Adipose tissue (tissue), 3 donors: ENCODE measurements around the gene ELMO1. TPM values are rescaled to one million over a fixed set of nuclear protein-coding genes. Genes with fewer than 3 reads are reported as not detected.

ENCODE experiments used
- H3K27ac ChIP-seq: one replicate; pipeline ENCODE4 v1.5.1; 2013; ENCODE audit warnings: low read depth, low read length
- WGBS, 3 donors: extraction: QIAGEN DNeasy Blood & Tissue Kit; methylation state at CpG; one replicate each; pipeline ENCODE4 v1.1.7; 2013; 5-methylcytosine and 5-hydroxymethylcytosine counted together
- polyA plus RNA-seq, 3 donors: library from polyadenylated mRNA; stranded (reverse); fragments of 200-250 nt; gene quantifications; one replicate each; pipeline ENCODE4 v1.2.3, GENCODE V29; 2013
- donor health status: healthy with polysubstance abuse.
- donor health status: Bipolar disorder and iron deficiency.
- donor health status: healthy.

The ELMO1 gene
- polyA plus RNA-seq, 3 donors: 3.4 to 22.4 (median 13.9) TPM

DNA sequence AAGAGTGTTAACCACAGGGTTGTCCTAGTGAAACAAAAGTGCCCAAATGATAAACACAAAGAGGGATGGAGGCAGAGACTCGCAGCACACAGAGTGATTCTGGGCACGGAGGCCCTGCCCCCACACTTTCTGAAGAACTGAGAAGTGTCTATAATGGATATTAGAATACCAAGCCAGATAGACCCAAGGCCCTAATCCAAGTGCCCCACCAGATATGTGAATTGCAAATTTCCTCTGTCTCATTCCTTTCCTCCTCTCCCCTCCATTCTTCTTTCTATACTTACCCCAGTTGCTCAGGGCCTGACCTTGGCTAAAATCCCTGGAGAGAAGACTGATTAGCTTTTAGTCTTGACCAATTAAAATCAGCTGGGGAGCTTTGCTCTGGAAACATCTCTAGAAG, 617.6 kb downstream of the ELMO1 start:
- H3K27ac ChIP-seq: no peak overlapping the region
- 94 to 96% (median 95%) methylated on average over 2 of the region's 2 CpGs for WGBS, 3 donors

DNA sequence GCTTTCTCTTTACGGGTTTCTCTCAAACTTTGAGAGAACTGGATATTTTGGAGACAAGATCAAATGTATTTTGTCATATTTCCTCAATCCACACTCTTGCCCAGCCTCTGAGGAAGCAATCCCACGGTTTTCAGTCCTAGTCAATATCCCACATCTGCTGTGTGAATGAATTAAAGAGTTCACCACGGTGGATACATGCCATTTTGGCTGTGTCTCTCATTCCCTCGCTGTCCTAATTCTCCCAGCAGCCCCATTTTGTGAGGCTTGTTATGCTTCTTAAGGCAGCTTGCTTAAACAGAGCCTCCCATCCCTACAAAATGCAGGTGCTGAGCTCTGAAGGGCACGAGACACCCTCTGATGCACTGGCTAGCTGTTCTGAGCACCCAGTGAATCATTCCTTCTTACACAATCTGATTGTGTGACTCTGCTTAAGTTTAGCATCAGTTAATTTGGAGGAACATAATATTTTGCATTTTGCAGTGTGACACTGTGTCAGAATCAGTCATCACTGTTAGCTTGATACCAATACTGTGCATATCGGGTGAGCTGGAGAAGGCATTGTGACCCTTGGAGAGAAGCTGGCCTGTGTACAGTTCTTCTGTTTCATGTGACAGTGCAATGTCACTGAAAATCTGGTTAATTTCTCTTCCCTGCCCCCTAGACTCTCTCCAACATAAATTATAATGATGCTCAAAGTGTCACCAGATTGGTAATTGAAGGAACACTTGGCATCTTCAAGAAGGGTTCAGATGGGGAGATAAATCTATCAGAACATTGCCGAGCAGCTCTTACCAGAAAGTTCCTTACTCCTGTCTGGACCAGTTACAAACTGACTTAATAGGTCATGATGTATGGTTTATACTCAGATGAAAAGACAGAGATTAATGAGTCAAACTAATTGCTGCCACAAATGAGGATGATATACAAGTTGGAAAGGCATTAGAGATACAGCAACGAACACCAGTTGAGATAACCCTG, 620.6 kb downstream of the ELMO1 start:
- H3K27ac ChIP-seq: no peak overlapping the region
- 79 to 89% (median 83%) methylated on average over 8 of the region's 8 CpGs for WGBS, 3 donors

DNA sequence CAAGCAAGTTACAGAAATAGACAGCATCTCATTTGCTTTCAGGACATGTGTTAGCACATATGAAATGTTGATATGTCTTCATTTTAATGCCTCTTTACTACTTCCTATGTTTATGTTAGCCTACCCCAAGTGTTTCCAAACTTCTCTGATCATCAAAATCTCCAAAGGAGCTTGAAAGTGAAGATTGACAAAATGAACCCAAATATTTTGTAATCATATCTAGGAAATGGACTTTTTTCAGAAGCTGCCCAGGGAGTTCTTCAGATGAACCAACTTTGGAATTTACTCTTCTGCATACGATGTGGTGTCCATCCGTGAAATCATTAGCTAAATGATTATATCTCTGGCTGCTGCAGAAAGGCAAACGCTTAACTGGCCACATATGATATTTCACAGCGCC, 623.2 kb downstream of the ELMO1 start:
- H3K27ac ChIP-seq: no peak overlapping the region
- 78 to 89% (median 84%) methylated on average over 4 of the region's 4 CpGs for WGBS, 3 donors

DNA sequence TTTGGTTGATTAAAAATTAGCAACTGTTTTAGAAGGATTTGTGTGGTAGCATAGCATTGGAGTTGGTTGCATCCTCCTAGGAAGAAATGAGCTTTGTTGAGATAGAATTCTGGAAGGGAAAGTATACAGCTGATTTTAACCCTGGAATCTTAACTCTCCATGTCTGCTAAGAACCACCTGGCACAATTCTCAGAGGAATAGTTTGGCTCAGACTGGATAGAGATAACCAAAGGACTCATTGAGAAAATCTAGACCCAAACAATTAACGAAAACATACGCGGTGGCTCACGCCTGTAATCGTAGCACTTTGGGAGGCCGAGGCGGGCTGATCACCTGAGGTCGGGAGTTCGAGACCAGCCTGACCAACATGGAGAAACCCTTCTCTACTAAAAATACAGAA, 625.3 kb downstream of the ELMO1 start:
- H3K27ac ChIP-seq: no peak overlapping the region
- 57 to 95% (median 92%) methylated on average over 9 of the region's 9 CpGs for WGBS, 3 donors

DNA sequence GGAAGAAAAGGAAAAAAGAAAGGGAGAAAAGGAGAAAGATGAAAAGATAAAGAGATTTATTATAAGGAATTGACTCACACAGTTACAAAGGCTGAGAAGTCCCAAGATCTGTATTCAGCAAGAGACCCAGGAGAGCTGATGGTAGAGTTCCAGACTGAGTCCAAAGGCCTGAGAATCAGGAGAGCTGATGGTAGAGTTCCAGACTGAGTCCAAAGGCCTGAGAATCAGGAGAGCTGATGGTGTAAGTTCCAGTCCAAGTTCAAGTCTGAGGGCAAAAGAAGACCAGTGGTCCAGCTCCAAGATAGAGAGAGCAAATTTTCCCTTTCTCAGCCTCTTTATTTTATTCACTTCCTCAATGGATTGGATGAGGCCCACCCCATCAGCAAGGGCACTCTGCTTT, 627.0 kb downstream of the ELMO1 start:
- H3K27ac ChIP-seq: no peak overlapping the region

DNA sequence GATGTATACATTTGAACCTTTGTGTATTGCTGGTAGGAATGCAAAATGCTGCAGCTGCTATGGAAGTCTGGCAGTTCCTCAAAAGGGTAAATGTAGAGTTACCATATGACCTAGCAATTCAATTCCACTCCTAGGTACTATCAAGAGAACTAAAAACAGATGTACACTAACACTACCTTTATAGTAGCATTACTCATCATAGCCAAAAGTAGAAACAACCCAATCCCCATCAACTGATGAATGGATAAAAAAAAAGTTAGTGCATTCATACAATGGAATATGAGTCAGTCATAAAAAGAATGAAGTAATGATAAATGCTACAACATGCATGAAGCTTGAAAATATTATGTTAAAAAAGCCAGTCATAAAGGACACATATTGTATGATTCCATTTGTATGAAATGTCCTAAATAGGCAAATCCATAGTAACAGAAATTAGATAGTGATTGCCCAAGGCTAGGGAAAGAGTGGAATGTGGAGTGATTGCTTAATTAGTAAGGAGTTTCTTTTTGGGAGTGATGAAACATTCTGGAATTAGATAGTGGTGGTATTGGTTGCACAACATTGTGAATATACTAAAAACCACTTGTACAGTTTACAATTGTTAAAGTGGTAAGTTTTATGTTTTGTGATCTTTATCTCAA, 628.0 kb downstream of the ELMO1 start:
- no peak overlapping the region for H3K27ac ChIP-seq

DNA sequence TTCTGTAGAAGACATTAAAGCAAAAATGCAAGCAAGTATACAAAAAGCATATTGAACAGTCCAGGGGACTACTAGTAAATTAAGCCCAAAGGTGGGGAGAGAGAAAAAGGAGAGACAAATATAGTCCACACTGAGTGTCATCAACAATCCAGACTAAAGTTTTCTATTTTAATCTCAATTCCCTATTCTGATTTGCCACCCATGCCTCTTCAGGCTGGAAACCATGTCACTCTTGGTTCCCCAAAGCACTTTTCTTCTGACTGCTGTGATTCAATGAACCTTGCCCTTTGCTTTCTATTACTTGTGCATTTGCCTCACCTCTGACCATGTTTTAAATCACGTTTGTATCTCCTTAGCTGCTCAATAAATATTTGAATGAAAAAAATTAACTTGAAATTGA, 629.0 kb downstream of the ELMO1 start:
- H3K27ac ChIP-seq: no peak overlapping the region
- 59 to 73% (median 70%) methylated on average over 1 of the region's 1 CpG for WGBS, 3 donors

DNA sequence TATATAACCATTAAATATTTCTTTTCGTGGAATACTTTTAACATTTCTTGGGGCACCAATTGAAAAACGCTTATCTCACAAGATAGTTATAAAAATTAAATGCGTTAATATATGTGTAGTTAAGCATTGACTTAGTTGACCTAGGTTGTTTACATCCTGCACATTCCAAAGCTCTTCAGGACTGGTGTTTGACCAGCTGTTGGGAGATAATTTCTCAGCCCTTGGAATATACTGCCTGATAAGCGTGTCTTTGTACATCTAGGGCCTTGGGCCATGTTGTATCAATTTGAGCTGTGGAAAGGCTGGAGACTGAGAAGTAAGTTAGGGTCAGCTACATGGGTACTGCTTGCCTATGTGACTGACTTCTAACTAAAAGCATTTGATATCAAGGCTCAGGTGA, 634.4 kb downstream of the ELMO1 start:
- 54 to 86% (median 82%) methylated on average over 4 of the region's 4 CpGs for WGBS, 3 donors

DNA sequence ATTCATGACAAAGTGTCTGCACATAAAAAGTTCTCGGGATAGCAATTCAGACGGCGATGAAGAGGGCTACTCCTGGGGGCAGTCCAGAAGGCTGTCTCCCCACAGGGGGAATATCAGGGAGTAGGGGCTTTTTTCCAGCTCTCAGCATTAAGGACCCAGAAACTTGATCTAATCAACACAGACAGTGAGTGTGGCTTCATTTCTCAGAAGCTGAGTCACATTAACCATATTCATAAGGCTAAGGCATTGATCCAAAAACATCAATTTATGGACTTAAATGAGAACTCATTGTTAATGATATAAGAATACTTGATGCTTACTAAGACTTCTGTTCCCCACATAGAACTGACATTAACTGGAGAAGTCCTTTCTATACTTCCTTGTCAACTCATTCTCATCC, 636.9 kb downstream of the ELMO1 start:
- WGBS, 3 donors: 66 to 78% (median 70%) methylated on average over 3 of the region's 3 CpGs
- no peak overlapping the region for H3K27ac ChIP-seq

More for the DNA sequence above, 634.4 kb downstream of the ELMO1 start:
- H3K27ac ChIP-seq: no peak overlapping the region

DNA sequence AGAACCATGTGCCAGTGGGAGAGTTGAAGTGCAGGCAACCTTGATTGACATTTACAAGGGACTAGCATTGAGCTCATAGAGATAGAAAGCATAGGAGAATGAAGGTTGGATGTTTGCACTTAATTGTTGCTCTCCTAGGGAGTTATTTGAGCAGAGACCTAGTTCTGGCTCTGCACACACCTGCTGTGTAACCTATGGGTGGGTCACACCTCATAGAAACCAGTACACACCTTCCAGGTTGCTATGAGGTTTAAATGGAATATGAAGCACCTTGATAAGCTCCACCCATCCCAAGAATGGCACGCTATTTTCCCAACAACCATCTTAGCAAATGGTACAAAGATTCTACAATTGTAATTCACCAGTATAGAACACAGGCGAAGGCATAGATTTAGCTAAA, 638.2 kb downstream of the ELMO1 start:
- H3K27ac ChIP-seq: no peak overlapping the region
- 47 to 76% (median 69%) methylated on average over 2 of the region's 2 CpGs for WGBS, 3 donors

DNA sequence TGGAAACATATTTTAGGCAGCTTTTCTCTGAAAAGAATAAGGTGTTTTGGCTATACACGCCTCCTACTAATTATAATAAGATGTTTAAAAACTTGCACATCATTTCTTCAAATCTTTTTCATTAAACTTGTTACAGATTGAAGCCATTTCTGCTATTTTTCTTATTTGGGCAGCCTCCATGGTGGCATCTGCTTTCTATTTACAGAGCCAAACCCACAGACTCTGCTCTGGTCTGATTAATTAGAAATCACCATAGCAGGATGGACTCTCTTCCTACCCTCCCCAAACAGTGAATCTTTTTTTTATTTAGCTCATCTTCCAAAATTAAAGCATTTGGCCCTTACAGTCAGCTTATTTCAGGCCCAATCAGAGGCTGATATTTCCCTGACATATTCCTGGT, 638.6 kb downstream of the ELMO1 start:
- 93 to 97% (median 96%) methylated on average over 1 of the region's 1 CpG for WGBS, 3 donors
- no peak overlapping the region for H3K27ac ChIP-seq

DNA sequence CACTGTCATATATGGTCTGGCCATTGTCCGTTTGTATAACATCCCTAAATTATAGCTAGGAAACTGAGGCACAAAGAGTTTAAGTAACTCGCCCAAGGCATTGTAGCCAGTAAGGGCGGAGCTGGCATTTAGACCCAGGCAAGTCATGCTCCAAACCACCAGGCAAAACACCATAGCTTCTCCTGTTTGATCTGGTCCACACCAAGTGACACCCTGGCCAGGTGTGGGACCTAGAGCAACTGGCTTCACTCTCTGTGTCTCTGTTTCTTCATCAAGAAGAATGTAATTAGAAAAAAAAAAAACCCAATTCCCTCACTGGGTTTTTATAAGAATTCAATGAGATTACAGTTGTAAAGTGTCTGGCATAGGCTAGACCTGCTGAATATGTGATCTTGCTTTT, 639.2 kb downstream of the ELMO1 start:
- 89 to 91% (median 90%) methylated on average over 3 of the region's 3 CpGs for WGBS, 3 donors

DNA sequence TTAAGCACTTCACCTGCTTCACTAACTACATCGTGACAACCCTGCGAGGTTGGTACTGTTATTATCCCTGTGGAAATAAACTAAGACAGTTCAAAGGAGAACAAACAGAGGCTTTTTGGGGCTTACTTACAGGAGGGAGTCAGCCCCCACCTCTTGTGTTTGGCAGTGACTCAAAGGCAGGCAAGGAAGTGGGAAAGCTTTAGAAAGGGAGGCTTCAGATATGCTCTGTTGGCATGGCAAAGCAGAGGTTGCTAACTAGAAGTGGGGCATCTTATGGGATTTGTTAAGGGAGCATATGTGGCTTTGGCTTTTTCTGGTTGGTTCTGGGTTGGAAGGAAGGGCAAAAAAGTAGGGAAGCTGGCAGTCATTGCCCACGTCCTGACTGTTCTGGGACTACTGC, 639.6 kb downstream of the ELMO1 start:
- WGBS, 3 donors: 89 to 93% (median 91%) methylated on average over 3 of the region's 3 CpGs
- no peak overlapping the region for H3K27ac ChIP-seq

More for the DNA sequence above, 639.2 kb downstream of the ELMO1 start:
- H3K27ac ChIP-seq: no peak overlapping the region

DNA sequence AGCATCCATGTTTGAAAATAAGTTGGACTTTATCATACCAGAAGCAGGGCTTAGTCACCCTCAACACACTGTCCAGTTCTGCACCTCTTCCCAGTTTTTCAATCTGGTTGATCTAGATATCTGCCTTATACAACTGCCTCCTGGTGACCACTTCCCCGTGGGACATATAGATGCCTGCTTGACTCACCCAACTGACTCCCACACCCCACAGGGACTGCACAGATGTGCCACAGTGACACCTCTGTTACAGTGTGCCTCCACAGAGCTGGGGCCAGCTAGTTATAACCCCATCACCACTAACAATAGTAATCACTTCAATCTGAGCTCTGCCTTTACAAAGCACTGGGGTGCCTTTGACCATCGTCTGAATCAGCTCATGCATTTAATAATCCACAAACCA, 641.8 kb downstream of the ELMO1 start:
- no peak overlapping the region for H3K27ac ChIP-seq
- WGBS, 3 donors: 62 to 81% (median 74%) methylated on average over 2 of the region's 2 CpGs

Other genes starting within 250 kb of the ELMO1 start
- under 1 TPM; 0.09 to 0.83 (median 0.56) TPM for gene GPR141, start 234.9 kb upstream of the ELMO1 start, polyA plus RNA-seq